Measurements from ENCODE around the gene LRRN2. TPM values are rescaled to one million over a fixed set of nuclear protein-coding genes. Genes with fewer than 3 reads are reported as not detected.
"Not testable (repeated sequence)": the region's sequence is repeated elsewhere in the genome, so short reads cannot be mapped to it uniquely, and the experiment has no call there.

The LRRN2 gene
- total RNA-seq, 4 donors from 2014 or later: 2.0 to 32.9 (median 23.8) TPM

- no peak for DNase-seq
- no peaks in the 10 kb centered on the region for H3K36me3 ChIP-seq
- in situ Hi-C loops (cut with MboI; ENCODE audit: low pct_ligation_motif_present in 1 of 4, low pct_unique_long_range_greater_than_20kb in 1 of 4, low sequenced_read_pairs in 3 of 4) (loop anchor here in 3 of 4 donors (25.0 kb wide), 2 partner anchors 191 to 366 kb away; no protein-coding TSS in a partner anchor), intact Hi-C loops (cut with DNase I; ENCODE audit: low total_unique reads) (no loop called here)
- no peaks in the 10 kb centered on the region for H3K9me3 ChIP-seq
- H3K27ac ChIP-seq: no peak overlapping the region
- no peak overlapping the region for H3K4me3 ChIP-seq
- TF ChIP-seq EP300 (IDR thresholded peaks at IDR 0.05; ENCODE audit: low read depth): no peak
- TF ChIP-seq POLR2A (IDR thresholded peaks at IDR 0.05): no peak
- no peak for TF ChIP-seq CTCF (IDR thresholded peaks at IDR 0.05)
- WGBS, 2 donors (ENCODE audit: low coverage in 1 of 2): 97 to 100% methylated on average over 4 of the region's 4 CpGs
- peaks cover 0 to 3% (median 0%) of the 10 kb centered on the region in 4 donors for H3K4me1 ChIP-seq
- H3K27me3 ChIP-seq: no peaks in the 10 kb centered on the region
Measured at GRCh38 chr1:204571631-204572030, 113.9 kb downstream of the LRRN2 start.

- Histone ChIP-seq H3K4me3 (no peak overlapping the region), H3K9me3 (no peaks in the 10 kb centered on the region), H3K27me3 (no peaks in the 10 kb centered on the region), H3K27ac (no peak overlapping the region), H3K36me3 (no peaks in the 10 kb centered on the region), H3K4me1 (peaks cover 0 to 3% (median 0%) of the 10 kb centered on the region in 4 donors)
- 96 to 100% methylated on average over 2 of the region's 2 CpGs for WGBS, 2 donors (ENCODE audit: low coverage in 1 of 2)
- in situ Hi-C loops (cut with MboI; ENCODE audit: low pct_ligation_motif_present in 1 of 4, low pct_unique_long_range_greater_than_20kb in 1 of 4, low sequenced_read_pairs in 3 of 4) (loop anchor here in 3 of 4 donors (25.0 kb wide), 2 partner anchors 191 to 366 kb away; no protein-coding TSS in a partner anchor), intact Hi-C loops (cut with DNase I; ENCODE audit: low total_unique reads) (no loop called here)
- DNase-seq: no peak
- no peak for TF ChIP-seq EP300 (IDR thresholded peaks at IDR 0.05; ENCODE audit: low read depth)
- TF ChIP-seq POLR2AphosphoS5 (IDR thresholded peaks at IDR 0.05): no peak
- no peak for TF ChIP-seq POLR2A (IDR thresholded peaks at IDR 0.05)
- TF ChIP-seq CTCF (IDR thresholded peaks at IDR 0.05): no peak
Measured at GRCh38 chr1:204571128-204571527, 114.4 kb downstream of the LRRN2 start.

GRCh38 chr1:204570021-204570420 is 115.5 kb downstream of the LRRN2 start:
- DNase-seq: peak; percentile 14
- H3K4me3 ChIP-seq; H3K4me1 ChIP-seq; H3K27ac ChIP-seq; H3K27me3 ChIP-seq; intact Hi-C loops (cut with DNase I; ENCODE audit: low total_unique reads); H3K9me3 ChIP-seq; H3K36me3 ChIP-seq: not testable (repeated sequence)
- 20% methylated on average over 3 of the region's 3 CpGs; no CpG with 5 or more reads in 1 of the 2 donors for WGBS, 2 donors (ENCODE audit: low coverage in 1 of 2)
- in situ Hi-C loops (cut with MboI; ENCODE audit: low pct_ligation_motif_present in 1 of 4, low pct_unique_long_range_greater_than_20kb in 1 of 4, low sequenced_read_pairs in 3 of 4): loop anchor here in 3 of 4 donors (25.0 kb wide), 2 partner anchors 192 to 367 kb away; no protein-coding TSS in a partner anchor

- intact Hi-C loops (cut with DNase I; ENCODE audit: low total_unique reads): loop anchor here (5.0 kb wide), 1 partner anchor 198 kb away; no protein-coding TSS in a partner anchor
- 60 to 82% methylated on average over 1 to 5 of the region's 5 CpGs for WGBS, 2 donors (ENCODE audit: low coverage in 1 of 2)
Measured at GRCh38 chr1:204569478-204569877, 116.1 kb downstream of the LRRN2 start.

More at GRCh38 chr1:204569478-204569877, 116.1 kb downstream of the LRRN2 start:
- Histone ChIP-seq H3K4me1 (peaks cover 0 to 3% (median 2%) of the 10 kb centered on the region in 4 donors), H3K9me3 (no peaks in the 10 kb centered on the region), H3K36me3 (peaks cover 0 to 3% (median 0%) of the 10 kb centered on the region in 4 donors), H3K27me3 (no peaks in the 10 kb centered on the region), H3K27ac (no peak overlapping the region), H3K4me3 (no peak overlapping the region)
- in situ Hi-C loops (cut with MboI; ENCODE audit: low pct_ligation_motif_present in 1 of 4, low pct_unique_long_range_greater_than_20kb in 1 of 4, low sequenced_read_pairs in 3 of 4): loop anchor here (10.0 to 25.0 kb wide), 4 partner anchors 193 to 368 kb away; no protein-coding TSS in a partner anchor
- TF ChIP-seq CTCF (IDR thresholded peaks at IDR 0.05) (no peak), POLR2AphosphoS5 (IDR thresholded peaks at IDR 0.05) (no peak), POLR2A (IDR thresholded peaks at IDR 0.05) (no peak), EP300 (IDR thresholded peaks at IDR 0.05; ENCODE audit: low read depth) (no peak)
- no peak for DNase-seq
